HUDEP-2 (cell line): ENCODE results near the gene PDXP.

Source experiments
- DNase-seq, 76 experiments: peaks; one replicate each; lab custom pipeline; 2025; ENCODE audit not compliant: unreplicated experiment in 76 of 76; lab: John Stamatoyannopoulos, UW

PDXP gene

GRCh38 chr22:37627545-37627944, 31.0 kb upstream of the PDXP start:
- DNase-seq = no peak

- DNase-seq = no peak
These were observed 29.7 kb upstream of the PDXP start for GRCh38 chr22:37628830-37629229.

- no peak for DNase-seq
These were observed 28.6 kb upstream of the PDXP start for GRCh38 chr22:37629928-37630327.

GRCh38 chr22:37630839-37631435, 27.6 kb upstream of the PDXP start:
- DNase-seq = peak in 7 of 76 experiments; percentile 2 to 25 (median 22)

- no peak for DNase-seq
These were observed 26.9 kb upstream of the PDXP start for GRCh38 chr22:37631448-37632173.

GRCh38 chr22:37632174-37633088, 26.1 kb upstream of the PDXP start:
- DNase-seq = peak in 4 of 76 experiments; percentile 5 to 11 (median 10)

GRCh38 chr22:37633089-37633624, 25.4 kb upstream of the PDXP start:
- DNase-seq = no peak

- peak in 45 of 76 experiments; percentile 17 to 92 (median 50) for DNase-seq
These were observed 24.7 kb upstream of the PDXP start for GRCh38 chr22:37633625-37634416.

GRCh38 chr22:37634417-37634924, 24.1 kb upstream of the PDXP start:
- peak in 13 of 76 experiments; percentile 9 to 72 (median 28) for DNase-seq

- no peak for DNase-seq
These were observed 23.4 kb upstream of the PDXP start for GRCh38 chr22:37635157-37635556.

- peak in 10 of 76 experiments; percentile 5 to 64 (median 44) for DNase-seq
These were observed 22.2 kb upstream of the PDXP start for GRCh38 chr22:37636186-37636948.

GRCh38 chr22:37636949-37637273, 21.6 kb upstream of the PDXP start:
- DNase-seq = no peak

GRCh38 chr22:37638391-37639069, 20.0 kb upstream of the PDXP start:
- peak in 48 of 76 experiments; percentile 9 to 61 (median 32) for DNase-seq

GRCh38 chr22:37639070-37639760, 19.3 kb upstream of the PDXP start, which contains the start of gene SH3BP1:
SH3BP1 (plus strand) TSS chr22:37639669; CDS start chr22:37639788, 119 bp downstream.
- peak in 13 of 76 experiments; percentile 3 to 34 (median 23) for DNase-seq

GRCh38 chr22:37639771-37640590, 18.5 kb upstream of the PDXP start:
- DNase-seq = no peak

GRCh38 chr22:37640591-37641560, 17.6 kb upstream of the PDXP start:
- DNase-seq = no peak
